Muscle of arm (tissue), 12 donors: ENCODE results near the gene PLD1. TPM values are rescaled to one million over a fixed set of nuclear protein-coding genes. Genes with fewer than 3 reads are reported as not detected.
A peak's percentile ranks its signal among the peaks of the same experiment; 100 is the strongest.

Experiments used
- DNase-seq: peaks from one replicate; pipeline ENCODE4 v3.0.0-alpha.2; 2013
- polyA plus RNA-seq, 12 donors: library from polyadenylated mRNA; unstranded; fragments of 120-200 nt; gene quantifications; one replicate each; pipeline ENCODE4 v1.2.1, GENCODE V29; 2013; ENCODE audit not compliant: insufficient read length in 12 of 12

PLD1 gene
- polyA plus RNA-seq, 12 donors, result 11.5 to 45.2 (median 18.4) TPM; not detected in 1

GRCh38 chr3:171774521-171774920 is 35.8 kb downstream of the PLD1 start:
- DNase-seq, result no peak

GRCh38 chr3:171772427-171773056 is 37.7 kb downstream of the PLD1 start:
- peak; percentile 67 for DNase-seq

- peak; percentile 87 for DNase-seq
Measured at GRCh38 chr3:171770689-171771620, 39.3 kb downstream of the PLD1 start.

GRCh38 chr3:171769461-171769860 is 40.8 kb downstream of the PLD1 start:
- no peak for DNase-seq

GRCh38 chr3:171768986-171769385 is 41.3 kb downstream of the PLD1 start:
- DNase-seq, result no peak

- no peak for DNase-seq
Measured at GRCh38 chr3:171768281-171768900, 41.9 kb downstream of the PLD1 start.

- no peak for DNase-seq
Measured at GRCh38 chr3:171765511-171765887, 44.8 kb downstream of the PLD1 start.

- DNase-seq, result no peak
Measured at GRCh38 chr3:171763392-171763791, 46.9 kb downstream of the PLD1 start.

- DNase-seq, result no peak
Measured at GRCh38 chr3:171760477-171760876, 49.8 kb downstream of the PLD1 start.

- DNase-seq, result no peak
Measured at GRCh38 chr3:171758109-171758508, 52.2 kb downstream of the PLD1 start.

GRCh38 chr3:171757361-171758034 is 52.8 kb downstream of the PLD1 start:
- no peak for DNase-seq

- DNase-seq, result peak; percentile 60
Measured at GRCh38 chr3:171755656-171756055, 54.6 kb downstream of the PLD1 start.

GRCh38 chr3:171755015-171755589 is 55.2 kb downstream of the PLD1 start:
- DNase-seq, result no peak

- DNase-seq, result no peak
Measured at GRCh38 chr3:171753665-171754408, 56.4 kb downstream of the PLD1 start.

- DNase-seq, result no peak
Measured at GRCh38 chr3:171753025-171753472, 57.2 kb downstream of the PLD1 start.

GRCh38 chr3:171752329-171752728 is 58.0 kb downstream of the PLD1 start:
- no peak for DNase-seq

- DNase-seq, result no peak
Measured at GRCh38 chr3:171749124-171749523, 61.2 kb downstream of the PLD1 start.

- DNase-seq, result no peak
Measured at GRCh38 chr3:171748064-171748924, 62.0 kb downstream of the PLD1 start.

- no peak for DNase-seq
Measured at GRCh38 chr3:171747223-171747920, 62.9 kb downstream of the PLD1 start.
